Endothelial cell of umbilical vein (primary cell): ENCODE data around the gene DENND1A. TPM values are rescaled to one million over a fixed set of nuclear protein-coding genes. Genes with fewer than 3 reads are reported as not detected.

ENCODE experiments used
- BruUV-seq: library from RNA; stranded (reverse); fragments of 400-500 nt; replicated peaks from 2 replicates; lab custom pipeline; 2021; lab: Mats Ljungman, UMichigan
- CTCF ChIA-PET: fragments of 300-600, 350-600 bp; sonication (Branson Sonifier 250); formaldehyde crosslinking; loops from one replicate; lab custom pipeline; 2021; ENCODE audit warnings: antibody characterized with exemption, inconsistent platforms; lab: Charles Lee
- POLR2A ChIA-PET: fragments of 300-600, 350-600 bp; sonication (Branson Sonifier 250); formaldehyde crosslinking; loops from one replicate; lab custom pipeline; 2021; ENCODE audit warnings: antibody characterized with exemption, inconsistent platforms; lab: Charles Lee
- DNase-seq: peaks from one replicate; pipeline ENCODE4 v3.0.0-alpha.2; 2011; ENCODE audit warnings: low read depth, low spot score
- FAIRE-seq: peaks from 2 replicates; lab custom pipeline; 2011; peaks lifted over from hg19 to GRCh38; lab: Jason Lieb, UNC
- H2AFZ ChIP-seq: 2 replicates; pipeline ENCODE4 v1.6.0; 2012; ENCODE audit warnings: low read depth, low read length, control low read depth, inconsistent platforms
- H3K27ac ChIP-seq: 2 replicates; pipeline ENCODE4 v1.5.1; 2011; ENCODE audit warnings: low read depth, mild to moderate bottlenecking, control low read depth, low read length, moderate library complexity; ENCODE audit not compliant: insufficient read depth
- H3K27me3 ChIP-seq, 2 experiments: 2 replicates each; pipeline versions ENCODE4 v1.6.0 to v1.6.1; 2011; ENCODE audit warnings: low read length in 2 of 2, mixed read lengths in 1 of 2; ENCODE audit not compliant: control insufficient read depth in 2 of 2, insufficient read depth in 2 of 2
- H3K36me3 ChIP-seq, 2 experiments: 2 replicates in 1 of 2; 3 replicates in 1 of 2; pipeline ENCODE4 v1.5.1; 2011; ENCODE audit warnings: low read length in 2 of 2, mild to moderate bottlenecking in 1 of 2, moderate library complexity in 1 of 2; ENCODE audit not compliant: control insufficient read depth in 2 of 2, insufficient read depth in 2 of 2; ENCODE audit errors: extremely low read depth in 1 of 2
- H3K4me1 ChIP-seq: 3 replicates; pipeline ENCODE4 v1.5.1; 2011; ENCODE audit warnings: mild to moderate bottlenecking, low read length; ENCODE audit not compliant: control insufficient read depth, insufficient read depth; ENCODE audit errors: extremely low read depth
- H3K4me2 ChIP-seq: 2 replicates; pipeline ENCODE4 v1.6.1; 2011; ENCODE audit warnings: low read length, control low read depth, mixed read lengths; ENCODE audit not compliant: insufficient read depth
- H3K4me3 ChIP-seq, 3 experiments: fragments of 200-600 bp in 1 of 3; sonication (generic), shearing (Covaris generic) in 1 of 3; replicated peaks in 1 of 3; 2 replicates each; pipeline ENCODE4 v1.5.1; 2011 to 2016; ENCODE audit warnings: control low read depth in 3 of 3, low read length in 3 of 3, mild to moderate bottlenecking in 2 of 3, inconsistent platforms in 1 of 3, low read depth in 1 of 3, moderate library complexity in 1 of 3; ENCODE audit not compliant: insufficient read depth in 1 of 3
- H3K79me2 ChIP-seq: 2 replicates; pipeline ENCODE4 v1.6.0; 2012; ENCODE audit warnings: low read length, inconsistent platforms; ENCODE audit not compliant: control insufficient read depth, insufficient read depth
- H3K9ac ChIP-seq: replicated peaks from 2 replicates; pipeline ENCODE3; 2011; ENCODE audit warnings: low read length, control low read depth; ENCODE audit not compliant: insufficient read depth; ENCODE audit errors: extremely low read depth
- H3K9me1 ChIP-seq: replicated peaks from 3 replicates; pipeline ENCODE4 v1.6.0; 2011; ENCODE audit warnings: mild to moderate bottlenecking, low read length; ENCODE audit not compliant: control insufficient read depth, insufficient read depth; ENCODE audit errors: extremely low read depth
- H3K9me3 ChIP-seq: replicated peaks from 2 replicates; pipeline ENCODE4 v1.5.1; 2012; ENCODE audit warnings: low read length, inconsistent platforms; ENCODE audit not compliant: control insufficient read depth, insufficient read depth
- H4K20me1 ChIP-seq: replicated peaks from 2 replicates; pipeline ENCODE3; 2011; ENCODE audit warnings: mild to moderate bottlenecking, low read length; ENCODE audit not compliant: control insufficient read depth, insufficient read depth; ENCODE audit errors: extremely low read depth
- CTCF ChIP-seq, 2 donors: IDR thresholded peaks; 1 replicate in 1 of 2; 2 replicates in 1 of 2; pipeline ENCODE4 v1.5.1; 2011; ENCODE audit warnings: low read length in 2 of 2, mild to moderate bottlenecking in 2 of 2, moderate library complexity in 2 of 2, control low read depth in 1 of 2, inconsistent platforms in 1 of 2, low read depth in 1 of 2; ENCODE audit not compliant: insufficient read depth in 1 of 2; ENCODE audit errors: extremely low read depth in 1 of 2
- EZH2 ChIP-seq: IDR thresholded peaks from 2 replicates; pipeline ENCODE4 v1.6.1; 2012; ENCODE audit warnings: borderline replicate concordance, low read depth, mild to moderate bottlenecking, moderate library complexity, low read length, inconsistent platforms; ENCODE audit not compliant: severe bottlenecking
- FOS ChIP-seq: IDR thresholded peaks from 2 replicates; pipeline ENCODE4 v1.6.1; 2011; ENCODE audit warnings: mild to moderate bottlenecking, low read length, moderate library complexity, borderline replicate concordance; ENCODE audit not compliant: insufficient read depth
- GATA2 ChIP-seq: IDR thresholded peaks from 2 replicates; pipeline ENCODE4 v1.7.0; 2011; ENCODE audit warnings: low read depth, mild to moderate bottlenecking, moderate library complexity, mixed read lengths, low read length; ENCODE audit not compliant: insufficient read length, insufficient read depth
- JUN ChIP-seq: IDR thresholded peaks from 2 replicates; pipeline ENCODE4 v1.6.1; 2011; ENCODE audit warnings: borderline replicate concordance, low read depth; ENCODE audit not compliant: insufficient read length, insufficient read depth
- MAX ChIP-seq: IDR thresholded peaks from 2 replicates; pipeline ENCODE4 v1.6.1; 2011; ENCODE audit not compliant: insufficient read depth, insufficient read length
- MYC ChIP-seq: IDR thresholded peaks from one replicate; pipeline ENCODE4 v1.6.1; 2011; ENCODE audit warnings: mild to moderate bottlenecking, low read depth, low read length
- POLR2A ChIP-seq: IDR thresholded peaks from 2 replicates; pipeline ENCODE4 v1.6.1; 2012; ENCODE audit warnings: low read depth, mild to moderate bottlenecking, control low read depth, low read length
- POLR2AphosphoS5 ChIP-seq: IDR thresholded peaks from 2 replicates; pipeline ENCODE4 v1.6.1; 2012; ENCODE audit warnings: low read depth, mild to moderate bottlenecking, control low read depth, low read length, moderate library complexity; ENCODE audit not compliant: insufficient read depth
- dilution Hi-C: fragments of 300-500 bp; cut with MboI; formaldehyde crosslinking; loops from one replicate; pipeline ENCODE4 v1.15.0; 2019; ENCODE audit warnings: low sequenced_read_pairs; ENCODE audit not compliant: extremely low pct_ligation_motif_present
- intact Hi-C: fragments of 100-400 bp; cut with micrococcal nuclease; formaldehyde crosslinking; loops from one replicate; pipeline ENCODE4 v1.10.0; 2022
- polyA plus RNA-seq, 4 experiments: library from polyadenylated mRNA; depleted of rRNA in 3 of 4; stranded (reverse) in 3 of 4; unstranded in 1 of 4; fragments of >200 nt; gene quantifications; 2 replicates each; pipeline versions ENCODE4 v1.2.1 to v1.2.3, GENCODE V29; 2011 to 2012; ENCODE audit warnings: missing spikeins in 1 of 4
- total RNA-seq: library from RNA; stranded (reverse); gene quantifications from 2 replicates; pipeline ENCODE4 v1.2.3, GENCODE V29; 2021

The DENND1A gene
- total and polyA plus RNA-seq, 2 donors (not counting 3 experiments of a cell fraction or from before 2014, with no cell fraction given) = 18.5 to 24.5 TPM

- dilution Hi-C loops (no loop called here), intact Hi-C loops (no loop called here)
- ChIA-PET CTCF (no interaction called here), POLR2A (no interaction called here)
- TF ChIP-seq POLR2AphosphoS5 = no peak
- no peak for TF ChIP-seq GATA2
- TF ChIP-seq CTCF (IDR thresholded peaks at IDR 0.05; ENCODE audit: extremely low read depth in 1 of 2, insufficient read depth in 1 of 2, low read depth in 1 of 2, low read length in 2 of 2) = no peak
- TF ChIP-seq JUN = no peak
- no peak for TF ChIP-seq MYC
- TF ChIP-seq EZH2 = no peak
- TF ChIP-seq POLR2A = no peak
- no peak for TF ChIP-seq MAX
- no peak for TF ChIP-seq FOS
- no peak overlapping the region for H3K4me3 ChIP-seq
- no peaks in the 10 kb centered on the region for H3K9me1 ChIP-seq
- H3K27me3 ChIP-seq = no peaks in the 10 kb centered on the region
- no peak overlapping the region for H2AFZ ChIP-seq
- H3K4me1 ChIP-seq = no peaks in the 10 kb centered on the region
- no peaks in the 10 kb centered on the region for H3K79me2 ChIP-seq
- no peak overlapping the region for H3K9ac ChIP-seq
- no peak for DNase-seq
- FAIRE-seq = no peak
- no peak overlapping the region for H3K4me2 ChIP-seq
- H3K36me3 ChIP-seq = no peaks in the 10 kb centered on the region
- no peak overlapping the region for H3K27ac ChIP-seq
- H3K9me3 ChIP-seq = no peaks in the 10 kb centered on the region
- H4K20me1 ChIP-seq = no peaks in the 10 kb centered on the region
- no TSS peak for BruUV-seq
These were observed 278.7 kb downstream of the DENND1A start for GRCh38 chr9:123651273-123651672.
